Activated naive CD4-positive, alpha-beta T cell treated with anti-CD3 and anti-CD28 coated beads, Interleukin-2, amount 50 U/mL, for 16 hours (primary cell): ENCODE measurements around the gene ZG16B.
A peak's percentile ranks its signal among the peaks of the same experiment; 100 is the strongest.

Experiments
- DNase-seq: peaks from one replicate; pipeline ENCODE4 v3.0.0-alpha.2; 2020

Gene ZG16B

DNA sequence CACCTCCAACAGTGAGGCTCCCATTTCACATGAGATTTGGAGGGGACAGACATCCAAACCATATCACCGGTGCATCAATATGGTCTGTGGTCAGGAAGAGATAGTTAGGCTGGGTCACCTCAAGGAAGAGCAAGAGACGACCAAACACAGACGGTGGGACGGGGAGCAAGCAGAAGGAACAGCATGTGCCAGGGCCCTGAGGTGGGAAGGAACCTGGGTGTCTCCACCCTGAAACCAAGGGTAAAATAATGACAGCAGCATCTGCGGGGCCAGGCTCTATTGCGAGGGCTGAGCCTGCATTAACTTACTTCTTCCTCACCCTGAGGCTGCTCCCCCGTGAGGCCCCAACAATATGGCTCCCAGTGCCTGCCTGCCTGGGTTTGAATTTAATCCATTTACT is 21.9 kb upstream of the ZG16B start:
- no peak for DNase-seq

DNA sequence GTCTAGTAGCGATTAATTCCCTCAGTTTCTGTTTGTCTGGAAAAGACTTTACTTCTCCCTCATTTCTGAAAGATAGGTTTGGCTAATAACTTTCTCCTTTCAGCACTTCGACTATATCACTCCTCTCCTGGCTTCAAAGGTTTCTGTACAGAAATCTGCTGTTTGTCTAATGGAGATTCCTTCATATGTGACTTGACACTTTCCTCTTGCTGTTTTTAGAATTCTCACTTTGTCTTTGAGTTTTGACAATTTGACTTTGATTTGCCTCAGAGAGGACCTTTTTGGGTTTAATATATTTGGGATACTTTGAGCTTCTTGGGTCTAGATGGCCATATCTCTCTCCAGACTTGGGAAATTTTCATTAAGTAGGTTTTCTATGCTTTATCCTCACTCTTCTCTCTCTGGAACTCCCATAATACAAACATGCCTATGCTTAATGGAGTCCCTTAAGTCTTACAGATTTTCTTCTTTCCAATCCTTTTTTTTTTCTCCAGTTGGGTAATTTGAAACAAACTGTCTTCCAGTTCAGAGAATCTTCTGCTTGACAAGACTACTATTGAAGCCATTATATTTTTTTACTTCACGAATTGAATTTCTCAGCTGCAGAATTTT is 20.8 kb upstream of the ZG16B start:
- no peak for DNase-seq

DNA sequence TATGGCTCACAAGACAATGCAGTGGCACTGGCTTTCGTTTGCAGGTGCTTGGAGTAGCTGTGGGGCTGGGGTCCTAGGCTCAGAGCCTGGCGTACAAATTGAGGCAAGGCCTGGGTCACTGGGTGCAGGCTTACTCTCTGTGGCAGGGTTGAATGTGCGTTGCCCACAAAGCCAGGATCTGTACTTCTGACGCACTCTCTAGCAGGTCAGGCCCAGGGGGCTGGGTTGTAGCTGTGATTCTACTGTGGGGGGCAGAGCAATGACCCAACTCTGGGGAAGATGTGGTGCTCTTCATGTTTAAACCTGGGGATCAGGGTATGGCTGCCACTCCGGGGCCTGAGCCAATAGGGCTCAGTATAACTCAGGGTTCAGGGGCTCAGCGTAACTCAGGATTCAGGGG is 19.5 kb upstream of the ZG16B start:
- no peak for DNase-seq

DNA sequence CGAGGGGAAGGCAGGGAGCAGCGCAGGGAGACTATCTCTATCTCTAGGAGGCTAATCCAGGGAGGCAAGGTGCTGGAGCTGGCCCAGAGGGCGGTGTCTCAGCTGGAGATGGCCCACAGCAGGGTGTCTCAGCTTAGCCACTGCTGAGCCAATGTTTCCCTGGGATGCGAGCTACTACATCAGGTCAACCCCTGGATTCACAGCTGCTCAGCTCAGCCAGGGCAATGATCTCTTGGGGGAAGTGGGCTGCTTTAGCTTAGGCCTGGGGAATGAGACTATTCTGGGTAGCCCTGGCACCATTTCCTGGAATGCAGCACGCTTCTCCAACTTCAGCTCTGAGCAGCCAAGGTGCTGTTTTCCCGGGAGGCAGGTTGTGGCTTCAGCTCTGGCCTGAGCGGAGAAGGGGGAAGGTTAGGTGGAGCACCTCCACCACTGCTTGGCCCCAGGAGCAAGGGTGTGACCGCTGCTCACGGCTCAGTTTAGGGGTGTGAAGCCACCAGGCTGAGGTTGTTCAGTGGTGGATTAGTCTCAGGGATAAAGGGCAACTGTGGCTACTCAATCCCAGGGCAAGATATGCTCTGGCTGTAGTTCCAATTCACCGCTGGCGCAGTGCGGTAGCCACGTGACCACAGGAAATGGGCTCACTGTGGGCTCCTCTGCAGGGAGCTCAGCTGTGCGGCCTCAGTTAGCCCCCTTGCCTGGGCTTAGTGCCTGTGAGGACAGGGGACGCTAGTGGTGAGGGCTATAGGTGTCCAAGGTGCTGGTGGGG is 18.2 kb upstream of the ZG16B start:
- no peak for DNase-seq

DNA sequence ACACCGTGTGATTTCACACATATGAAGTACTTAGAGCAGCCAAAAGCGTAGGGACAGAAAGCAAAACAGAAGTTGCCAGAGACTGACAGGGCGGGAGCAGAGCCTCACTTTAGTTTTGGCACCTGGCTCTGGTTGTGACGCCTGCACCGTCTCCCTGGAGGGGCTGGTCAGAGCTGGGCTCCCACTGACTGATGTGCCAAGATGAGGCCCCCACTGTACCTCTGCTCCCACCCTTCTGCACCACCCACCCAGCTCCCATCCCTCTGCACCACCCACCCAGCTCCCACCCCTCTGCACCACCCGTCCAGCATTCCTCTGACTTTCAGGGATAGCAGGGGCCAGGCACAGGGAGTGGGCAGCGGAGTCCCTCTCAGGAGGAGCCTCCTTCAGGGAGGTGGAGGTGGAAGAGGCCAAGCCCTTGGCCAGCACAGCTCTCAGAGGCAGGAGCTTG is 16.3 kb upstream of the ZG16B start:
- DNase-seq, result no peak

DNA sequence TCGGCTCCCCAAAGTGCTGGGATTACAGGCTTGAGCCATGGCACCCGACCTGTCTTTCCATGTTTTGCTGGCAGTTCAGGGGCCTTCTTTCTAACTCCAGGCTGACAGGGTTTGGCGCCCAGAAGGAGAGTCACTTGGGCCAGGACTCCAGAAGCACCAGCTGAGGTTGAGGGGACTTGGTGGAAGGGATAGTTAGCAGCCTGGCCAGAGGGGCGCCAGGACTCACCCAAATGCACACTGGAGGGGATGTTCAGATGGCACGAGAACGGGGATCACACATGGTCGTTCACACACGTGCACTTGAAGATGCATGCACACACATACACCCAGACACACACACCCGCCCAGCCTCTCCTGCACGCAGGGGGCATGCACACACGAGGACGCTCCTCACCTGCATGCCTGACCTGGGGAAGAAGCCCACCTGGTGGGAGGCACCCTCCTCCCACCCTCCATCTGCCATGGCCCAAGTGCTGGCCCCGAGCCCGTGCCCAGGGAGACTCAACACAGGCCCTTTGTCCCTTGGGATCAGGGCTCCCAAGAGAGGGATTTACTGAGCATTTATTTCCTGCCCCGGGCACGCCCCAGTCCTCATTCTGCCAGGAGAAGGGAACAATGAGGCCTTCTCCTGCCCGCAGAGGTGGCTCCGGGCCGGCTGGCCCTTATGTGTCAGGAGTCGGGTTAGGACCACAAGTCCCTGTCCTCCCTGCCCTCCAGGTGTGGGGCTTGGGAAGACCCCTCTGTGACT is 15.4 kb upstream of the ZG16B start:
- no peak for DNase-seq

DNA sequence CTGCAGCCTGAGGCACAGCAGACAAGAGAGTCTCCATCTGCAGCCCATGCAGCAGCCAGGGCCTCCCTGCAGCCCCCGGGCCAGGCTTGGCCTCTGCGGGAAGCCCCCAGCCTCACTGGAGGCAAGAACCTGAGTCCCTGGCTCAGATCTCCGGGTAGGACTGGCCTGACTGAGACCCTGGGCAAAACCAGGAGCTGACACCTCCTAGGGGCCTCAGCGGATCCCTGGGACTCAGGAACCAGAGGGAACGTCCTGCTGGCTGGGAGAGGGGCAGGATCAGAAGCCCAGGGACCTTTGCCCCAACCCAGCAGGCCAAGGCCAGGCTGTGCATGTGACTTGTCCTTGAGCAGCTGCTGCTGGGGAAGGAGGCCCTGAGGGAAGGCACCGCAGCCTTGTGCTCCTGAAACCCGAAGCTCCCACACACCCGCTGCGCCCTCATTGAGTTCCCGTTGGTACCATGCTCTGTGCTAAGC is 14.8 kb upstream of the ZG16B start:
- DNase-seq, result no peak

DNA sequence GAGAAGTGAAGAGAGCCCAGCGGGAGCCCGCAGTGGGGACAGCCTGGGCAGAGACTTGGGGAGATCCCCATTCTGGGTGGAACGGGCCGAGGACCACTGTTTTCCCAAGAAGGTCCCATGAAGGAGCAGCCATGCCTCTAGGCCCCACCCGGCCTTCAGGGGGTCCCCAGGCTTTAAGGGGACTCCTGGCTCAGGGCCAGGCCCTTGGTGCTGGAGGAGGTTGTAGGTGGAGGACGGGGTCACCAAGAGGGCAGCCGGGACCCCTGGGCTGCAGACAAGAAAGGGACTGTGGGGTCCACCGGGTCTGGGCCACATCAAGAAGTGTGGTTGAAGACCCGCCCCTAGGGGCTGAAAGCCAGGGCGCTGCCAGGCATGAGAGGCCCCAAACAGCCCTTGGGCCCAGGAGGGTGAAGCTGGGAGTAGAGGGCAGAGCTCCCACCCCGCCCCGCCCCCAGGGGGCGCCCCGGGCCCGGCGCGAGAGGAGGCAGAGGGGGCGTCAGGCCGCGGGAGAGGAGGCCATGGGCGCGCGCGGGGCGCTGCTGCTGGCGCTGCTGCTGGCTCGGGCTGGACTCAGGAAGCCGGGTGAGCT is 13.3 kb upstream of the ZG16B start, which contains the start of gene PRSS21:
TSS of gene PRSS21 (plus strand) at position 487 of the 589 bp plus-strand sequence. CDS start at position 519, 32 bp downstream.
- peak; percentile 37 for DNase-seq

DNA sequence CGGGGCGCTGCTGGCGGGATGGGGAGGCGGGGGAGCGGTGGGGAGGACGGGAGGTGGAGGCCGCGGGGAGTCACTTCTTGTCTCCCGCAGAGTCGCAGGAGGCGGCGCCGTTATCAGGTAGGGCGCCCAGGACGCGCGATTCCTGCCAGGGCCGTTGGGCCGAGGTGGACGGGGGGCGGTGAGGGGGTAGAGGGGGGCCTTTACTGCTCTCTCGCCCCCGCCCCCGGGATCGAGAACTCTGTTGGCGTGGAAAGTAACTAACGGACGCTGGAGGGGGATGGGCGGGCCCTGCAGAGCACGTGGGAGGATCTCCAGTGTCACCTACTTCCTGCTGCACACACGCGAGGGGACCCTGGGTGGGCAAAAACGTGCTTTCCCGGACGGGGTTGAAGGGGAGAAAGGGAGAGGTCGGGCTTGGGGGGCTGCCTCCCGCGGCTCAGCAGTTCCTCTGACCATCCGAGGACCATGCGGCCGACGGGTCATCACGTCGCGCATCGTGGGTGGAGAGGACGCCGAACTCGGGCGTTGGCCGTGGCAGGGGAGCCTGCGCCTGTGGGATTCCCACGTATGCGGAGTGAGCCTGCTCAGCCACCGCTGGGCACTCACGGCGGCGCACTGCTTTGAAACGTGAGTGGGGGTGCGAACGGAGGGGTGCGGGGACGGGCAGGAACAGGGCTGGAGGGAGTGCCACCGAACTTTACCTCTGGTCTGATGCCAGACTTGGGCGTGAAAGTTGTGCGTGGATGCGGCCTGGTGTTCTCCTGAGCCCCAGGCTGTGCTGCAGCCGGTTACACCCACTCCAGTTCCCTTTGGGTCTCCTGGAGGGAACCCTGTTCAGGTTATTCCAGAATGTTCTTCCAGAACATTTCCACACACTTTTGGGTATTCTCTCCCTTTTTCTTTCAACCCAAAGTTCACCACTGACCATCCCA is 12.5 kb upstream of the ZG16B start:
- DNase-seq, result no peak

DNA sequence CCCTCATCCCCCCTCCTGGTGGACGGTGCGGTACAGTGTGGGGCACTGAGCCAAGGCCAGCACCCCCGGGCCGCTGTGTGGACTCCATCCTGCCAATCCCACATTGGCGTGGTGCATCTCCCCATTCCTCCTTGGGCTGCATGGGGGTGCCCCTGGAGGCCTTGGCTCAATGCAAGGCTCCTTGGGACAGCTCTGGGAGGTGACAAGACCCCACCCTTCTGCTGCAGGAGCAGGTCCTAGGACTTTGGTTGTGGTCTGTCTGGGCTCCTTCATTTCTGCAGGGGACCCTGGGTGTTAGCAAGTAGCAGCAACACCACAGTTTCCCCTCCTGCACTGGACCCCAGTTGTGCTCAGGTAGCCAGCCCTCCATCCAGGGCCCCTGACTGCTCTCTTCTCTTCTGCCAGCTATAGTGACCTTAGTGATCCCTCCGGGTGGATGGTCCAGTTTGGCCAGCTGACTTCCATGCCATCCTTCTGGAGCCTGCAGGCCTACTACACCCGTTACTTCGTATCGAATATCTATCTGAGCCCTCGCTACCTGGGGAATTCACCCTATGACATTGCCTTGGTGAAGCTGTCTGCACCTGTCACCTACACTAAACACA is 11.7 kb upstream of the ZG16B start:
- DNase-seq, result no peak

DNA sequence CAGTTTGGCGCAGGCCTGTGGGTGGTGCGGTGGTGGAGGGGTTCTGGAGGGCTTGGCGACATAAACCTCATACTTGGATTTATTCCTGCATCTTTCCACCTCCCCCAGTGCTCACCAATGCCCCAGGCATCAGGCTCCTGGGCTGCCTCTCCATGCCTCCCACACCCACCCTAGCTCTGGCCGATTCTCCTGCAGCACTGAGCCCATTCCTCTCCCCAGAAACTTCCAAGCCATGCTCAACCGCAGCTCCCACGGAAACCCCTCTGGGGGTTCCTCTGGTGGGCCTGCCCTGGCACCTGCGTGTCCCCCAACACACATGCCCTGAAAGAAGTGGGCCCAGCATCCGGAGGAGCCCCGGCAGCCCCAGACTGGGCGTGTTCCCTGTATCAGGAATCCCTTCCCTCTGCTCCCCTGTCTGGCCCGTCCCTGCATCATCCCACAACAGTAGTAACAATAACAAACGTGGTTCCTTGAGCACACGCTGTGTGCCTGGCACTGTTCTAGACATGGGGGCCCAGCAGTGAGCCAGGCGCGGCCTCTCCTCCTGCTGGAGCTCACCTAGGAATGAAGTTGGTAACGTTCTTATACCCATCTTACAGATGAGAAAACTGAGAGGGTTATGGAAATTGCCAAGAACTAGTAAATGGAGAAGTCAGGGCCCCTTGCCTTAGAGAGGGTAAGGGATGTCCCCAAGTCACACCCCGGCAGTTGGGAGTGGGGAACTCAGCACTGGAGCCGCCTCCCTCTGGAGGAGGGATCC is 10.7 kb upstream of the ZG16B start:
- no peak for DNase-seq

DNA sequence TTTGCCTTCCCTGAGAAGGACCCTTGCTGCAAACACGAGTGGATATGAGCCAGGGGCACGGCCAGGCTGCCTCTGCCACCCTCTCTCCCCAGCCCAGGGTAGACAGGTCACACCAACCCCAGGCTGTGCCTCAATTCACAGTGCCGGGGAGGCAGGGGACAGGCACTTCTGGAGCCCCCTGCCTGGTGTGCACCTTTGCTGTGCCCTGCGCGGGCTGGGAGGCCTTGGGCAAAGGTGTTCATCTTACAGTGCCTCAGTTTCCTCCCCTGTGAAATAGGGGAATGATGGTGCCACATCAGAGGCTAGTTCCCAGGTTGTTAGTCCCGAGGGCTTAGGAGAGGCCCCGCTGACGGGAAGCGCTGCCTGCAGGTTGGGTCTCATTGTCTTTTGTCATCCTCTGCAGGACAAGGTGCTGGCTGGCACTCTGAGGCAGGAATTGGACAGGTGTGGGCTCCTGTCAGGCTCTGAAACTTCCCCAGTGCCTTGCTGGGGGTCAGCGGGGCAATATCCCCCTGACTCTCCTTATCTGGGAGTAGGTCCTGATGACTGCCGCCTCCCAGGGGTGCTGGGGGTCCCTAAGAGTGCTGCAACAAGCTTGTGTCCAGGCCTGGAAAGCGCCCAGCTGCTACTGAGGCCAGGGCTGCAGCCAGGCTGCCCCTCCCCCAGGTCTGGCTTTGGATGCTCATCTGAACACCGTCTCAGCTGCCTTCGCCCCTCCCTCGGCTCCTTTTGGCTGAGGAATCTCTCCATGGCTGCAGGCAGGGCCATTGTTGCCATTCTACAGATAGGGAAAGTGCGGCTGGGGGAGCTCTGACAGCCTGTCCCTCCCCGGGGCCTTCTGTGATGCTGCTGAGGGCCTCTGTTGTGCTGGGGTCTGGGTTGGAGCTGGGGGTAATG is 9.9 kb upstream of the ZG16B start:
- DNase-seq, result no peak

DNA sequence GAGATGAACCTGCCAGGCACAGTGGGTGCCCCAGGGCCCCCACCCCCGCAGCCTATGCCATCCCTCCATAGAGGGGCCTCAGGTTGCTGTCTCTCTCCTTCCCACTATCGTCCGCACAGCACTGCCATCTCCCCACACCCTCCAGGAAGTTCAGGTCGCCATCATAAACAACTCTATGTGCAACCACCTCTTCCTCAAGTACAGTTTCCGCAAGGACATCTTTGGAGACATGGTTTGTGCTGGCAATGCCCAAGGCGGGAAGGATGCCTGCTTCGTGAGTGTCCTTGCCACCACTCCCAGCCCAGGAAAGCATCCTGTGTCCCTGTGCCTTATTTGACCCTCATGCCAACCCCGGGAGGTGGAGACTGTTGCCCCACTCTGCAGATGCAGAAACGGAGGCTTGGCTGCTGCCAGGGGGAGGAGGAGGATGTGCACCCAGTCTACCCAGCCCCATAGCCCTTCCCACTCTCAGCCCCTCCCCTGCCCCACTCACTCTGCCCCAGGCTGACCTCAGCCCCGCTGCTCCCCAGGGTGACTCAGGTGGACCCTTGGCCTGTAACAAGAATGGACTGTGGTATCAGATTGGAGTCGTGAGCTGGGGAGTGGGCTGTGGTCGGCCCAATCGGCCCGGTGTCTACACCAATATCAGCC is 9.1 kb upstream of the ZG16B start:
- DNase-seq, result no peak

DNA sequence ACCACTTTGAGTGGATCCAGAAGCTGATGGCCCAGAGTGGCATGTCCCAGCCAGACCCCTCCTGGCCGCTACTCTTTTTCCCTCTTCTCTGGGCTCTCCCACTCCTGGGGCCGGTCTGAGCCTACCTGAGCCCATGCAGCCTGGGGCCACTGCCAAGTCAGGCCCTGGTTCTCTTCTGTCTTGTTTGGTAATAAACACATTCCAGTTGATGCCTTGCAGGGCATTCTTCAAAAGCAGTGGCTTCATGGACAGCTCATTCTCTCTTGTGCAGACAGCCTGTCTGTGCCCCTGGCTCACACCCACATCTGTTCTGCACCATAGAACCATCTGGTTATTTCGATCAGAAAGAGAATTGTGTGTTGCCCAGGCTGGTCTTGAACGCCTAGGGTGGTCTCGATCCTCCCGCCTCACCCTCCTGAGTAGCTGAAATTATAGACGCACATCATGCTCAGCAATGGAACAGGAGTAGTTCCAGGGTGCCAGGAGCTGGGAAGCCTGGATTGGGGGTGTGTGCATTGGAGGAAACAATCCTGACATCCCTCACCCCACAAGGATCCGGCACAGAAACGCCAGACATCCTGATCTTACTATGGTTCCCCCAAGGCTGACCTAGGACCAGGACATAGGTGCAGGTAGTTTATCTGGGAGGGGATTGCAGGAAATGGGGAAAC is 8.5 kb upstream of the ZG16B start:
- no peak for DNase-seq

DNA sequence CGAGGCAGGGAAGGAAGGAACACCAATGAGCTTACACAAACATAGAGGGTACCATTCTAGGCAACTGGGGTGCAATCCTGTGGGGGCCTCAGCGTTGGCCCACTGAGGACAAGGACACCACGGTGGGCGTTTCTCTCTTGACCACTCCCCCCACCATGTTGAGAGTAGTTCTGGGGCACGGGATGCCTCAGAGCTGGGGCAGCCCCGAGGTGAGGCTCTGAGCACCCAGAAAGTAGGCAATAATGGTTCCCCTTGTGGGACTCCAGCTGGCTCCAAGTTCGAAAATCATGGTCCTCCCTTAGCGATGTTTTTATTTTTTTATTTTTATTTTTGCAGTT is 8.0 kb upstream of the ZG16B start:
- no peak for DNase-seq

DNA sequence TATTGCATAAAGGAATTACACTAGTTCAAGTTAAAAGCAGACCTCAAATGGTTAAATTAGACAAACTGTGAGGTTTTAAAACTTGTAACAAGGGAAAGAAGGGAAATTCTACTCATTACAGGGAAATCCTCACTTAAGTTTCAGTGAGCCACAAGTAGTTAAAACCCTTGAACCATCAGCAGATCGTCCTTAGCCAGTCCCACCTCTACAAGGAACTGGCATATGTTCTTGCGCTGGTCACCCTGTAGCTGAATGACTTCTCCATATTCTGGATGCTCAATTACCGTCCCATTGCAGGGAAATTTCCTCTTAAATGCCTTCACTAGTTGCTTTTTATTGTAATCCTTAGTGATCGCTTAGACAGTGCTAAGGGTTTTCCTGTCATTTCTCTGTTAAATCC is 7.6 kb upstream of the ZG16B start:
- no peak for DNase-seq

DNA sequence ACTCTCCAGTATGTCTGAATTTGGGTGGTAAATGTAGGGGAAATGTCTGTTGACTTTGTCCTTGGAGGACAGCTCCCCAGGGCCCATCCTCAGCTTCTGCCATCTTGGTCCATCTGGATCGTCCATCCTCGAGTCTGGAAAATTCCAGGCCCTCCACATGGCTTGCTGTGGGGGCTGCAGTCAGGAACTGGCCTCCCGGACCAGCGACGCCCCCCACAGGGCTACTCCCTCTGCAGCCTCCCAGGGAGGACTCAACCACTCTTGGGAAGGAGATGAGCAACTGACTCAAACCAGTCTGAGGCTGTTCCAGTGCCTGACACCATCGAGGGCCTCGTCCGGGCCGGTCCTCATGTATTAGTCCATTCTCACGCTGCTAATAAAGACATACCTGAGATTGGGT is 5.5 kb upstream of the ZG16B start:
- no peak for DNase-seq

DNA sequence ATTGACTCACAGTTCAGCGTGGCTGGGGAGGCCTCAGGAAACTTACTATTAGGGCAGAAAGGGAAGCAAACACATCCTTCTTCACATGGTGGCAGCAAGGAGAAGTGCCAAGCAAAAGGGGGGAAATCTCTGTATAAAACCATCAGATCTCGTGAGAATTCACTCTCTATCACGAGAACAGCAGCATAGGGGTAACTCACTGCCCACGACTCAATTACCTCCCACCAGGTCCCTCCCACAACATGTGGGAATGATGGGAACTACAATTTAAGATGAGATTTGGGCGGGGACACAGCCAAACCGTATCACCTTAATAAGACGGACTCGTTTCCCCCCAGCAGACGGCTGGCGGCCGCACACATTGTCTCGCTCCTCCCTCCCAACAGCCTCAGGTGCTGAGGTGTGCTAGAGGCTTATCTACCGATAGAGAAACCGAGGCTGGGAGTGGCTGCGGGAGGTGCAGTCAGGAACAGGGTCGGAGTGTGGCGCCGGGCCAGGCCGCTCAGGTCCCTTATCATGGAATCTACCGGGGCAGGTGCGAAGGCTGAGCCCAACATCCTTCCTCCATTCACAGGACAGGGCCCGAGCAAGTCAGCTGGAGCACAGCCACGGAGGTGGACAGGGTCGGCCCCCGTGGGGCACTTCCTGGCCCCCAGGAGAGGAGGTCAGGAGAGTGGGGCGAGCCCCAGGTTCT is 4.9 kb upstream of the ZG16B start:
- no peak for DNase-seq
